ENCODE data around the gene ZNF740.
"Not testable (repeated sequence)": the region's sequence is repeated elsewhere in the genome, so short reads cannot be mapped to it uniquely, and the experiment has no call there.

The ZNF740 gene

DNA sequence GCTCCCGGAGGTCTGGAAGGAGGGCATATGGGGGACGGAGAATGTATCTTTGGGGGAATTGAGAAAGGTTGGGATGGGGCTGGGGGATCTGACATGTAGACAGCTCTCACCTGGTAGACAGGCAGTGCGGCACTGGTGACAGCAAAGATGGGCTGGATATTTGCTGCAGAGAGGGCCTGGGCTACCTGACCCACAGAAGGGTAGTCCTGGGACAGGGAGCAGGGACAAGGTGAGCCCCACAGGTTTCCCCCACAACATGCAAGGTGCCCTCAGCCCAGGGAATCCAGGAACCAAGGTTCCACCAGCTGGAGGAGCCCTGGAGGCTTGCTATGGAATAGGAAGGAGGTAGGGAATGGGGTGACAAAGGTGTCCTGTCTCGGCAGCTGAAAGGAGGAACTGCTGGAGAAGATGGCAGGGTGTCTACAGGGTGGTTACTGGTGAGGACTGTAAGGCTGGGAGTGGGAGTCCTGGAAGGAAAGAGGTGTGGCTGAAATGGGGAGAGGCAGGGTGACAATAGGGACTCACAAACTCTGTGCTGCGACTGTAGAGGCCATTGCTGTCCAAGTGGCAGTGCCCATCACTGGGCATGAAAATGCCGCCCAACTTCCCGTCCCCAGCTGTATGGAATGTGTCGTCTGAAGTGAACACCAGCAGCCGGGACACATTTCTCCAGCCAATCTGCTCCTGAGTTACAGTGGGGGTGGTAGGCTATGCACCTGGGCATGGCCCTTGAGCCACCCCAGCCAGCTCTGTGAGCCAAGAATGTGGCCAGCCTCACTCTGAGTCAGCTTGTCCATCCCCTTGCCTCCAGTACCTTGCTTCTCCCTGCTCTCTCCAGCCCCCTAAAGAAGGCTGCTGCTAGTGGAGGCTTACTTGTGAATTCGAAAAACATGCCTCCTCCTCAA lies 15.2 kb downstream of the ZNF740 start:
- no peak for DNase-seq

DNA sequence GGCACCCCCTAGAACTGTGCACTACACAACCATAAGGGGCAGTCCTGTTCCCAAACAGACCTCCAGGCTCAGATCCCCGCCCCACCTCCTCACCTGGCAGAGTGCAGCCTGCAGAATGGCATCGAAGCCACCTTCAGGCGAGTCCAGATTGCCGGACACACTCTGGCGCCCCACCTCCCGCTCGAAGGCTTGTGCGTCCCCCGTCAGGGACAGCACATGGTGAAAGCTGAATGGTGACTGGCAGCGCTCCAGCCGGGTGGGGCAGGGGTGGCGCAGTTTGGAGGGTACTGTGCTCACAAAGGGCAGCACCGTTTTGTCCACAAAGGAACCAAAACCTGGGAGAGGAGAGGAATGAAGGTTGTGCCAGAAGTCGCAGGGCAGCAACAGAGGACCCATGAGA lies 16.0 kb downstream of the ZNF740 start:
- no peak for DNase-seq

DNA sequence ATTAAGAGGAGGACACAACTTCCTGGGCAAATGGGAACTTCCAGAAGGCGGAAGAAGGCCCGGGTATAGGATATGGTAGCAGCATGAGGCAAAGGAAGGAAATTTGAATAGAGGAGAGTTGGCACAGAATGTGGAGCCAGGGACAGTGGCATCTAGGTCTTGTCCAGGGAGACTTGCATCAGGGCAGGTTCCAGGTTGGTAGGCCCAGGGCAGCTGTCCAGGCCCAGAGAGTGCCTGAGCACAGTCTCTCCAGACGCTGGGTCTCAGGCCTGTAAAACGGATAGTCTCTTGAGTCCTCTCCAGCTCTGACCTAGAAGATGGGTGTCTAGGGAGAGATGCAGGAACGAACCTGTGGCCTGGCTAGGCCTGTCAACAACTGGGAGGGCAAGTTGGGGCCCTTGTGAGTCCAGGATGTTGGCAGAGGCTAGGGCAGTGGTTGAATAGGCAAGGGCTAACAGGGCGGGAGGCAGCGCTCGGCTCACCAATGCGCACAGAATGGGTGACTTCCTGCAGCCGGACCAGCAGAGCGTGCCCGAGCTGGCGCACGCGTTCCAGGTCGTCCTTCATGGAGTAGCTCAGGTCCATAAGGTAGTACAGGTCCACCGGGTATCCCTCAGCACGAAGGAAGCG lies 16.6 kb downstream of the ZNF740 start:
- DNase-seq = no peak

DNA sequence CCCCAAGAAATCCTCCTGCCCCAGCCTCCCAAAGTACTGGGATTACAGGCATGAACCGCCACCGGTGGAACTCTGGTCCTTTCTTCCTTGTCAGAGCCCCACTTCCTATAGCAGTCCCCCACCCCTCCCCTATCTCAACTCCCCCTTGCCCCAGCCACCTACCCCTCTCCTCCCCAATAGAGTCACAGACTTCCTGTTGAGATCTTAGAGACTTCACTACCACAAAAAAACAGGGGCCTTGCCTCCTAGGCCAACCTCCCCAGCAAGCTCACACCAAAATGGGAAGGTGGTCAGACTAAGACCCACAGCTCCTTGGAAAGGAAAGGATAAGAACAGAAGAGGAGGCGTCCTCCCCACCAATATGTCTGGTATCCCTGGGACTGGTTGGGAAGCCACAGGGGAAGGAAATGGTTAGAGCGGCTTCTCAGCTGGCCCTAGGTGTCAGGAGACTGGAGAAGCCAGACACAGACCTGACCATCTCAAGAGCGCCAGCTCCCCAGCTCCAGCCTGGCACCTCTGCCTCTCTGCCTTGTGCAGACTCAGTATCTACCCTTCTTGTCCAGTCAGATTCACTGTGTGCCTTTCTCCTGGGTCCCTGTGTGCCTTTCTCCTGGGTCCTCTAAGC lies 18.1 kb downstream of the ZNF740 start:
- no peak for DNase-seq

DNA sequence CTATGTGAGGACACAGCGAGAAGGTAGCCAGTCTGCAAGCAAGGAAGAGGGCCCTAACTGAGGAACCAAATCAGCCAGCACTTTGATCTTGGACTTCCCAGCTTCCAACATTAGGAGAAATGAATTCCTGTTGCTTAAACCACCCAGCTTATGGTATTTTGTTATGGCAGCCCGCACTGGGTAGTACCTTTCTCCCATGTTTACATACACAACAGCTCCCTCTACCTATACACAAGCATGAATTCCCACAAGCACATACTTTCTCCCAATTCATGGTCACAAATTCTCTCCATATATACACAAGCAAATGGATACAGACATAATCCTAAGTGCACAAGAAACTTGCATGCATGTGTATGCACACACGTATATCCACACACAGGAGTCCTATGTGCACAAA lies 19.2 kb downstream of the ZNF740 start:
- DNase-seq = no peak

DNA sequence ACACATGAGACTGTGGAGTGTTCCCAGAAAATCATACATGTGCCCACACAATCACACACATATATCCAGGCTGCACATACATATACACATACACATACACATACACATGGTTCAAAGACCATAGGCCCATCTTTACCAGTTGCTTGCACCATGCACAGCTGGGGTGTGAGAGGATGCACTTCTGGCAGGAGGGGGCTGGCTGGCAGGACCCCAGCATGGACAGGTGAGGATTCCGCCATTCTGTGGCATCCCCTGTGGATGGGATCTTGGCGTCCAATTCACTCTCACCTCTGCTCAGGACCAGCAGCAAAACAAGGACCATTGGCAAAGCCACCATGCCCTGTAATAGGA lies 19.6 kb downstream of the ZNF740 start:
- DNase-seq = no peak

DNA sequence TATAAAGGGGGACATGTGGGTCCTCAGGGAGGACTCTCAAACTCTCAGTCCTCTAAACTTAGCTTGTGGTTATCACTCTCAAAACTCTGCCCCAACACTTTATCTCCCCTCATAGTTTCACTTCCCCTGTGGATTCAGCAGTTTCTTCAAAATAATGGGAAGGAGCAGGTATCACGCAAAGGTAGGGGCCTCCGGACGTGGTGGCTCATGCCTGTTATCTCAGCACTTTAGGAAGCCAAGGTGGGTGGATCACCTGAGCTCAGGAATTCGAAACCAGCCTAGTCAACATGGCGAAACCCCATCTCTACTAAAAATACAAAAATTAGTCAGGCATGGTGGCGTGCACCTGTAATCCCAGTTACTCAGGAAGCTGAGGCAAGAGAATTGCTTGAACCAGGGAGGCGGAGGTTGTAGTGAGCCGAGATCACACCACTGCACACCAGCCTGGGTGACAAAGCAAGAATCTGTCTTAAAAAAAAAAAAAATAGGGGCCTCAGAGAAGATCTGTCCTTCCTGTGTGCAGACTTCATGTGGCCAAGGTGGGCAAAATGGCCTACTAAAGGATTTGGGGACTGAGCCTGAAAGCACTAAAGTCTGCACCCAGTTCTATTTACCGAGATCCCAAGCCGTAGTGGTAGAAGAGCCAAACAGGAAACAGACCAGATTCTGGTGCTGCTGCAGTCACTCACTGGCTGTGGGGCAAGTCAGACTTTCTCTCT lies 20.1 kb downstream of the ZNF740 start:
- no peak for DNase-seq

DNA sequence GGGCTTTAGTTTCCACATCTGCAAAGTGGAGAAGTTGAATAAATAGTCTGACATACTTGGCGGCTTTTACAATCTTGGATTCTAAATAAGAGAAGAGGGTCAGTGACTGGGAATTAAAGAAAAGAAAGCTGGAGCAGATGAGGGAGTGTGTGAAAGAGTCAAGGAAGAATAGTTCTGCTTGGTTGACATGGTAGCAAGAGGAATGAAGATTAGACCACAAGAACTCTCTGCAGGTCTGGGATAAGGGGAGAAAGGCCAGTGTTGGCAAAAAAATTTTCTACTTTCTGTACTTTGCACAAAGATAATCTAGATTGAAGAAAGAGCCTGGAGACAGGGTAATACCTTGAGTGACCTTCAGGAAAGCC lies 20.6 kb downstream of the ZNF740 start:
- DNase-seq = no peak

DNA sequence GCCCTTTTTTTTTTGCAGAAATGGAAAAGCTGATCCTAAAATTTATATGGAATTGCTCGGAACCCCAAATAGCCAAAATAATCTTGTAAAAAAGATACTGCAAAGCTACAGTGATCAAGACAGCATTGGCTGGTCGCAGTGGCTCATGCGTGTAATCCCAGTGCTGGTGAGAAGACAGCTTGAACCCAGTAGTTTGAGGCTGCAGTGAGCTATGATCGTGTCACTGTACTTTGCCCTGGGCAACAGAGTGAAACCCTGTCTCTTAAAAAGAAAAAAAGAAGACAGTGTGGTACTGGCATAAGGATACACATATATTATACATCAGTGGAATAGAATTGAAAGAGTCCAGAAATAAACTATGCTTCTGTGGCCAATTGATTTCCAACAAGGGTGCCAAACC lies 21.1 kb downstream of the ZNF740 start:
- DNase-seq = no peak

DNA sequence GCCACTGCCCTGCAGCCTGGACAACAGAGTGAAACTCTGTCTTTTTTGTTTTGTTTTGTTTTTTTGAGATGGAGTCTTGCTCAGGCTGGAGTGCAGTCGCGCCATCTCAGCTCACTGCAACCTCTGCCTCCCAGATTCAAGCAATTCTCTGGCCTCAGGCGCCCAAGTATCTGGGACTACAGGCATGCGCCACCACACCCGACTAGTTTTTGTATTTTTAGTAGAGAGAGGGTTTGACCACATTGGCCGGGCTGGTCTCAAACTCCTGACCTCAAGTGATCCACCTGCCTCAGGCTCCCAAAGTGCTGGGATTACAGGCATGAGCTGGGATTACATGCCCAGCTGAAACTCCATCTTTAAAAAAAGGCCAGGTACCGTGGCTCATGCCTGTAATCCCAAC lies 21.8 kb downstream of the ZNF740 start:
- not testable (repeated sequence) for DNase-seq

DNA sequence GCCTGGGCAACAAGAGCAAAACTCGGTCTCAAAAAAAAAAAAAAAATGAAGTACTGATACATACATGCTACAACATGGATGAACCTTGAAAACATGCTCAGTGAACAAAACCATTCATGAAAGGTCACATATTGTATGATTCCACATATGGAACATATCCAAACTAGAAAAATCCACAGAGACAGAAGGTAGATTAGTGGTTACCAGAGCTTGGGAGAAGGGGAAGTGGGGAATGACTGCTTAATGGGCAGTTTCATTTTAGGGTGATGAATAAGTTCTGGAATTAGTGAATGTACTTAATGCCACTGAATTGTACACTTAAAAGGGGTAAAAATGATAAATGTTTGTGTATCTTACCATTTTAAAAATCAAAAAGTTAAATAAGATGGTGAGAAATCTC lies 23.8 kb downstream of the ZNF740 start:
- no peak for DNase-seq

DNA sequence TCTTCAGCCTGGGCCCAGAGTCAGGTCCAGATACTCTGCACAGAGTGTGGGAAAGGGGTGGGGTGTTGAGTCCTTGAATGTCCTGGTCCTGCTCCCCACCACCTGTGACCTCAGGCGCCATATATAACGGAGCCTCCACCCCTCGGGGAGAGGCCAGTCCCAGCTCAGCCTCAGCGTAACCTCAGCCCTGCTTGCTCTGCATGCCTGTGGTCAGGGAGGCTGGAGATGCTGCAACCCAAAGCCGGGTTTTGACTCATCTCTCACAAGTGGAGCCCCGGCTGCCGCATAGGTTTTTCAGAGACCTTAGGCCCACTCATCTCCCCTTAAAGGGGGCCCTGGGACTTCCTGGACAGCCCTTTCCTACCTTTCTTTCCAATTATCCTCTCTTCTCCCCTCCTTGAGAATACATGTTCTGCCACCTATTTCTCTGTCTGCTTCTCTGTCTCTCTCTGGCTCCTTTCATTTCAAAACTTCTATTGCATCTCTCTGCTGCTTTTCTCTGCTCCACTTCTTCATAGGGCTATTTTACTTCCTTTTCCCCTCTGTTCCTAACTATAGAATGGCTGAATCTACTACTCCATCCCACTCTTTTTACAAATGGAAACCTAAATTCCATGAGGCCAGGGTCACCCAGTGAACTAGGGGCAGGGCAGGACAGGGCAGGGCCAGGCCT lies 25.4 kb downstream of the ZNF740 start:
- peak; percentile 88 for DNase-seq

DNA sequence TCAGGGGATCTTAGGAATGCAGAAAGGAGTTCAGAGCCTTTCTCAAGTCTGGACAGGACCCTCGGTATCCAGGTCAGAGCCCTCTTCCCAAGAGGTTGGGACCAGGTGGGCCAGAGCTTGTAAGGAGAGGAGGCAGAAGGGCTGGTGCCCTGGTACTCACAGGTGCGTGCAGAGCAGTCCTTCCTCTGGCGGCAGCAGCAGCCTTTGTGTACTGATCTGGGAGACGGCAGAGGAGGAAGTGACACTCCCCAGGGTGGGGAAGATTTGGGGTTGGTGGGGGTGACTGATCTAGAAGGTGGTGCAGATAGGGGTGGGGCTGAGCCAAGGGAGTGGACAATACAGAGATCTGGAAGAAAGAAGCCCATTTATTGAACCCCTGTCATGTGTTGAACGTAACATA lies 26.5 kb downstream of the ZNF740 start, which contains the start of gene ITGB7:
Gene ITGB7 (minus strand): TSS at position 210 of the 400 bp plus-strand sequence. CDS start 6,808 bp downstream, outside the sequence.
- DNase-seq = peak; percentile 77

DNA sequence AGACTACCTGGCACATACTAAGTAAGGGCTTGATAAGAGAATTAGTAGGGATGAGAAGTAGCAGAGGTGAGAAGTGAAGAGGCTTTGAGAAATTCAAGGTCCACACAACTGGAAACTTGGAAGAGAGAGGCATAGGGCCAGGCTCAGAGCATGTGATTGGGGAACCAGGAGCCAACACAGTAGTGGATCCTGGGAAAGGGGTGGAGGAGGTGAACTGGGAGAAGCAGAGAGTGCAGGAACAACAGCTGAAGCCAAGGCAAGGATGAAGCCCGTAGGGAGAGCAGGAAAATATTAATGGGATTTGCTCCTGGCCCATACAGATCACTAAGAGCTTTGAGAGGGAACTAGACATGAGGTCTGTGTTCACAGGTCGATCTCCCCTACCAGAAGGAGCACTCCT lies 27.9 kb downstream of the ZNF740 start:
- DNase-seq = no peak

DNA sequence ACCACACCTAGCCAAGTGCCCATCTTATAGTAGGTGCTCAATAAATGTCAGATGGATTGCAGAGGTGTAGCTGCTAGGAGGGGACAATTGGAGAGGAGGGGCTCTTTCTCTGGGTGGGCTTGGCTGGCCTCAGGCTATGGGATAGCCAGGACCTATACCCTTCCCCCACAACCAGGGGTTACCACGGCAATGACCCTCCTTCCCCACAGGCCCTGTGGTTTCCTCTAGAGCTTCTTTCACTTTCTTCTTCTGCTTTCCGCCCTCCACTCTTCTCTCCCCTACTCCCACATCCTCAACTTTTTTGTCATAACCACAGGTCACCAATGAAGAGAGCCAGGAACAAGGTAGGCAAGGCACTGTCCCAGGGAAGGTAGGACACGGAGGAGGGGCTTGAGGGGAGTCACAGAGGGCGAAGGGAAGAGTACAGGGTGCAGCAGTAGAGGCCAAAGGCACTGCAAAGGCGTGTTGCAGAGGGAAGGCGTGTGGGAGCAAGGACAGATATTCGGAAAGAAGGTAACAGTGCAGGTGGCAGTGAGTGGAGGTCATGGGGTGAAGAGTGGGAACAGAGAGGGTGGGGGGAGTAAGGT lies 28.4 kb downstream of the ZNF740 start:
- peak; percentile 58 for DNase-seq

DNA sequence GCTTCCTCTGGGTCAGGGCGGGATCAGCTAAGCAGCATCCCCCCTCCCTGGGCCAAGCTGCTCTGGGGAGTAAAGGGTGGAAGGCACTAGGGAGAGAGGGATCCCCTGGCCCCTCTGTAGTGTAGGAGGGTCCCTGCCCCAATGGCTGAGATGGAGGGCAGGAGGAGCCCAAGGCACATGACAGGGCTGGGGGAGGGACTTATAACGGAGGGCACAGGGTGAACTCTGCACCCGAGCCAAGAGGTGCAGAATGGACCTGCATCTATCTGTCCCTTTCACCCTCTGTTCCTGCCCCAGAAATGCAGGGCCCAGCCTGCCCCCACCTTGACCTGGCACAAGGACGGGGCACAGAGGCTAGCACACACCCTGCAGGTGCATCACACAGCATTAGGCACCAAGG lies 30.3 kb downstream of the ZNF740 start:
- no peak for DNase-seq

DNA sequence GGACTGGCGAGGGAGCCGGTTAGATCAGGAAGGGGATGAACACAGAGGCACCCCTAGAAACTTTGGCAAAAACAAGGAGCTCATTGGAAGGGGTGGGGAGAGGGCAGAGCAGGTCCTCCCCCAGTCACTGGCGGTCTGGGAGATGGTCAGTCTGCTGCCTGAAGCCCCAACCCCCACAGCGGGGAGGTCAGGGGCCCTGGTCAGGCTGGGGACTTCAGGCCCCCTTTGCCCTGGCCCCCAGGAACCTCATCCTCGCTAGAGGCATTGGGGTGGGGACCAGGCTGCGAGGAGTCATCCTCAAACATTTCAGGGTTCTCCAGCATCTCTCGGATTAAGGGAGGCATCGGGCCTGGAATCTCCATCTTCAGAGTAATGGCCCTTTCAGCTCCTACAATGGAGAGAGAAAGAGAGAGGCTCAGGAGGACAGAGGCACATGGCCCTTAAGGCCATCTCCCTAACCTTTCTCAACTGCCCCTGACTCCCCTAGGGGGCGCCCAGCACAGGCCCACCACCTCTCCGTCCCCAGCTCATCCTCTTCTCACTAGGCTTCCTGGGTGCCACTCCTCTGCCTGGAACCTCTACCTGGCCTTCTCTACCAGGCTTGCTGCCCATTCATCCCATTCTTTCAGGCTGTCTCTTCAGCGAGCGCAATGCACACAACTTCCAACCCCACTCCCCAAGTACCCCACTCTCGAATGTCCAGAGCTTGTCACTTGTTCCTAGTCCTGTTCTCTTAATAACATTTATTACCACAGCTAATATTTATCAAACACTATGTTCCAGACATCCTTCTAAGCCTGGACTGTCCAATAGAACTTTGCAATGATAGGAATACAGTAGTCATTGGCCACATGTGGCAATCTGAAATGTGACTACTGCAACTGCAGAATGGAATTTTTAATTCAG lies 31.2 kb downstream of the ZNF740 start:
- DNase-seq = no peak

DNA sequence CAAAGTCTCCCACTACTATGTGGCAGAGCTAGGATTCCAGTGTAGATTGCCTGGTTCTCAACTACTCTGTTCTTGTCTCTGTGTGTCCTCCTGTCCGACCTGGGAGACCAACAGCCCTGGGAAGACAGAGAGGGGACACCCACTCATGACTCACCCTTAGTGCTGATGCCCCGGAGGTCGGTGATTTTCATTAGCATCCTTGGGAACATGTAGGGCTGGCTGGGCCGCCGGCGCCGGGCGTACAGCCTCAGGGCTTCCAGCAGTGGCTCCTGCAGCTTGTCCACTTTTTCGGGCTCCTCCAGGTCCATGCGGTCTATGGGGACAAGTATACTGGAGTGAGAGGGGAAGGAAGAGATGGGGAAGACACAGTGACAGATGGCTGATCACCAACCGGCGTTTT lies 32.4 kb downstream of the ZNF740 start:
- no peak for DNase-seq

DNA sequence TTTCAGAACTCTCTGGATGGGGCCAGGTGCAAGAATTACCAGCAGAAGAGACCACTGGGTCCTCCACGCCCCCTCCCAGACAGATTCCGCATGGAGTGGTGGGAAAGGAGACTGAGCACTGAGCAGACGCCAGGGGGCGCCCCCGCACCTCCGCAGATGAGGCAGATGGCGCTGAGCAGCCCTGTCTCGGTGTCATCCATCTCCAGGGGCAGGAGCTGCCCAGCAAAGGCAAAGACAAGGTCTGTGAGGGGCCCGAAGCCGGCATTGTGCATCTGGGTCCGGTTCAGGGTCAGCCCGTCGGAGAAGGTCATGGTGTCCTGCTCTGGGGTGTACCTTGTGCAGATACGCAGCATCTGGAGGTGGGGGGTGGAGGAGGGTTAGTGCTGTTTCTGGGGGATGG lies 32.8 kb downstream of the ZNF740 start:
- peak; percentile 92 for DNase-seq

DNA sequence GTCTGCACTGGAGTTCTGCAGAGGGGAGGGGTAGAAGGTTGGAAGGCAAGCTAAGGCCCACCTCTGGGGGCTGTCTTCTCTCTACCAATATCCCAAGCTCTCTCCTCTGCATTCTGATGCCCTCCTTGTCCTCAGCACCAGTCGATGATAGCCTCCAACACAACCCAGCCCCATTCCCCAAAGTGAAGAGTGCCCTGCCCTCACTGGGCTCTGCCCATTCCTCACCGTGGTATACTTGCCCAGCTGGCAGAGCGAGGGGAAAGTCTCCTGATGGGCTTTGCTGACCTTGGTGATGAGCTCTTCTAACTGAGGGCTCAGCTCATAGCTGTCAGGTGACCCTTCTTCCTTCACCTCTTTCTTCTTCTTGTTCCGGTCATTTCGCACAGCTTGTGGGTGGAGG lies 33.7 kb downstream of the ZNF740 start:
- DNase-seq = no peak
